MCF 10A (cell line): ENCODE results near the gene UBXN10. TPM values are rescaled to one million over a fixed set of nuclear protein-coding genes. Genes with fewer than 3 reads are reported as not detected.

ENCODE experiments used
- BruUV-seq: library from RNA; stranded (reverse); fragments of 400-500 nt; replicated peaks from 2 replicates; lab custom pipeline; 2021; lab: Mats Ljungman, UMichigan
- CTCF ChIA-PET: fragments of 300-600 bp; sonication (Branson Sonifier 250); formaldehyde crosslinking; extraction: SDS; loops from one replicate; lab custom pipeline; 2021; ENCODE audit warnings: antibody characterized with exemption, inconsistent platforms; lab: Yijun Ruan, JAX
- POLR2A ChIA-PET: fragments of 300-600, 350-650 bp; sonication (Branson Sonifier 250); formaldehyde crosslinking; extraction: SDS; loops from one replicate; lab custom pipeline; 2020; ENCODE audit warnings: antibody characterized with exemption, inconsistent platforms; lab: Yijun Ruan, JAX
- DNase-seq: peaks from one replicate; pipeline ENCODE4 v3.0.0-alpha.2; 2018; ENCODE audit not compliant: unreplicated experiment
- H3K27ac Mint-ChIP-seq: one replicate; pipeline ENCODE4 v1.8.0; 2022; ENCODE audit warnings: mild to moderate bottlenecking, low read depth, mixed read lengths; ENCODE audit not compliant: unreplicated experiment
- H3K27me3 Mint-ChIP-seq: one replicate; pipeline ENCODE4 v1.8.0; 2022; ENCODE audit warnings: mixed read lengths; ENCODE audit not compliant: insufficient read depth, unreplicated experiment
- H3K36me3 Mint-ChIP-seq: one replicate; pipeline ENCODE4 v1.8.0; 2022; ENCODE audit warnings: mild to moderate bottlenecking, moderate library complexity, mixed read lengths; ENCODE audit not compliant: insufficient read depth, unreplicated experiment
- H3K4me1 Mint-ChIP-seq: one replicate; pipeline ENCODE4 v1.8.0; 2022; ENCODE audit warnings: mixed read lengths; ENCODE audit not compliant: insufficient read depth, unreplicated experiment
- H3K4me3 Mint-ChIP-seq: one replicate; pipeline ENCODE4 v1.8.0; 2022; ENCODE audit warnings: mild to moderate bottlenecking, moderate library complexity, mixed read lengths; ENCODE audit not compliant: unreplicated experiment
- H3K9me3 Mint-ChIP-seq: one replicate; pipeline ENCODE4 v1.8.0; 2022; ENCODE audit warnings: mixed read lengths; ENCODE audit not compliant: unreplicated experiment
- CTCF ChIP-seq: fragments of 200-600 bp; IDR thresholded peaks from one replicate; pipeline ENCODE4 v1.8.0; 2022; ENCODE audit warnings: antibody characterized with exemption, mild to moderate bottlenecking; ENCODE audit not compliant: unreplicated experiment
- intact Hi-C: fragments of 100-400 bp; cut with micrococcal nuclease; formaldehyde crosslinking; loops from 2 replicates; pipeline ENCODE4 v1.14.1; 2022
- total RNA-seq: library from RNA; stranded (reverse); gene quantifications from 2 replicates; pipeline ENCODE4 v1.2.3, GENCODE V29; 2022

UBXN10 gene
- total RNA-seq, 1 experiment from 2014 or later, result not detected

DNA sequence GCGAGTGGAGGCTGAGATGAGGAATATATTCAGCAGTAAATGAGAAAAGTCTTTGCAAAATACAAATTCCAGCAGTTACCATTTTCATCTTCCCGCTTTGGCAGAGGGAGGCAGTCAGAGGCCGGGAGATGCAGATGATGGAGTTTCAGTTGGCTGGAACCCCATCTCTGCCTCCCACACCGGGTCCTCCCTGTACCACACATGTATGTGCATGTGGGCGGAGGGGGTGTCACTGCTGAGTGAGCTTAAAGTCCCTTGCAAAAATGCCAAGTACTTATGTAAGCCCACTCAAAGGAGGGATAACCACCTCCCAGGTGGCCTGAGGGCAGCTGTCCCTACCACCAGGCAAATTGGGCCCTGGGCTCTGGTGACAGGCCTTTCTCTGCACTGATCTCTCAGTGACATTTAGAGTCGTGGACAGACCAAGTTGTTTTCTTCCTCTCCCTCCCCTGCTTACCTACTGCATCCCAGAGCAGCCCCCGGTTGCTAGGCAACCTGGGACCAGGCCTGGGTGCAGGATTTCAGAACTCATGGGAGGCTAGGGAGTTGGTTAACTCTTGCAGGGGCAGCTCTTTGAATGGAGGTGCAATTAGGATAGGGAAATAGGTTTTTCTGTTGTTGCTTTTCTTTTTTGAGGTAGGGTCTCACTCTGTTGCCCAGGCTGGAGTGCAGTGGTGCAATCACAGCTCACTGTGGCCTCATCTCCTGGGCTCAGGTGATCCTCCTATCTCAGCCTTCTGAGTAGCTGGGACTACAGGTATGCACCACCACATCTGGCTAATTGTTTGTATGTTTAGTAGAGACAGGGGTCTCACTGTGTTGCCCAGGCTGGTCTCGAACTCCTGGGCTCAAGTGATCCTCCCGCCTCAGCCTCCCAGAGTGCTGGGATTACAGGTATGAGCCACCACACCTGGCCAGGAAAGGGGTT is 17.1 kb upstream of the UBXN10 start:
- intact Hi-C loops, result loop anchor here (10.0 kb wide), 1 partner anchor 326 kb away; no protein-coding TSS in a partner anchor
- no peaks in the 10 kb centered on the region for H3K27me3 Mint-ChIP-seq
- no TSS peak for BruUV-seq
- ChIA-PET CTCF (no interaction called here), POLR2A (no interaction called here)
- H3K9me3 Mint-ChIP-seq, result peaks cover 5% of the 10 kb centered on the region
- TF ChIP-seq CTCF, result no peak
- H3K4me3 Mint-ChIP-seq, result no peak overlapping the region
- peaks cover 16% of the 10 kb centered on the region for H3K4me1 Mint-ChIP-seq
- DNase-seq, result no peak
- H3K36me3 Mint-ChIP-seq, result no peaks in the 10 kb centered on the region
- H3K27ac Mint-ChIP-seq, result no peak overlapping the region

GRCh38 chr1:20169932-20170331 is 16.0 kb upstream of the UBXN10 start:
- ChIA-PET CTCF (interaction anchor here (0.6 to 0.8 kb wide), 3 partner anchors 43 to 345 kb away, joined by 3 to 5 read pairs (median 4); no protein-coding TSS in a partner anchor), POLR2A (no interaction called here)
- DNase-seq, result no peak
- Mint-ChIP-seq H3K27me3 (no peaks in the 10 kb centered on the region), H3K4me3 (no peak overlapping the region), H3K27ac (no peak overlapping the region), H3K9me3 (peaks cover 5% of the 10 kb centered on the region), H3K36me3 (no peaks in the 10 kb centered on the region), H3K4me1 (peaks cover 16% of the 10 kb centered on the region)
- no TSS peak for BruUV-seq
- intact Hi-C loops, result loop anchor here (10.0 kb wide), 1 partner anchor 325 kb away; no protein-coding TSS in a partner anchor
- TF ChIP-seq CTCF, result no peak

- H3K27ac Mint-ChIP-seq, result peak overlapping the region; percentile 67
- intact Hi-C loops, result no loop called here
- no peaks in the 10 kb centered on the region for H3K36me3 Mint-ChIP-seq
- no peaks in the 10 kb centered on the region for H3K27me3 Mint-ChIP-seq
- DNase-seq, result no peak
- ChIA-PET CTCF (interaction anchor here (0.6 to 2.0 kb wide), 3 partner anchors 8 to 586 kb away, joined by 3 to 15 read pairs (median 4); no protein-coding TSS in a partner anchor), POLR2A (no interaction called here)
- no peak overlapping the region for H3K4me3 Mint-ChIP-seq
- H3K4me1 Mint-ChIP-seq, result peaks cover 6% of the 10 kb centered on the region
- no peak for TF ChIP-seq CTCF
- BruUV-seq, result no TSS peak
- H3K9me3 Mint-ChIP-seq, result no peaks in the 10 kb centered on the region
These were observed 13.8 kb upstream of the UBXN10 start for GRCh38 chr1:20172033-20172590.
